ENCODE measurements around the gene CDH20.
"Not testable (repeated sequence)": the region's sequence is repeated elsewhere in the genome, so short reads cannot be mapped to it uniquely, and the experiment has no call there.

Gene CDH20

DNA sequence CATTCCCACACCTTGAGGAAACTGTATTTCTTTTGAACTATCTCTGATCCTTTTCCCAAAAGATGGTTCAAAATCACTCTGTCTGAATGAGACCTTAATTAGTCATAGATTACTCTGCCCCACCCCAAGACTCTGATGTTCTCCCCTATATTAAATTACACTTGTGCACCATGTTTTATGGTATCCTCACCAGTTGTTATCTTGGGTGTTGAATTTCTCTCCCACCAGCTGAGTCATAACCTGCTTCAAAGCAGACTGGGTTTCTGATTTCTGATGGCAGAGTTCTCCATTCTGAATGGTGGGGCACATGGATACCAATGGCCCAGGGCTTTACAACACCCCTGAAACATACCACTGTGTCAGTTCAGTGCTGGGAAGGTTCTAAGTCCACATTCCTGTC is 15.0 kb downstream of the CDH20 start:
- DNase-seq (ENCODE audit: low spot score): no peak

DNA sequence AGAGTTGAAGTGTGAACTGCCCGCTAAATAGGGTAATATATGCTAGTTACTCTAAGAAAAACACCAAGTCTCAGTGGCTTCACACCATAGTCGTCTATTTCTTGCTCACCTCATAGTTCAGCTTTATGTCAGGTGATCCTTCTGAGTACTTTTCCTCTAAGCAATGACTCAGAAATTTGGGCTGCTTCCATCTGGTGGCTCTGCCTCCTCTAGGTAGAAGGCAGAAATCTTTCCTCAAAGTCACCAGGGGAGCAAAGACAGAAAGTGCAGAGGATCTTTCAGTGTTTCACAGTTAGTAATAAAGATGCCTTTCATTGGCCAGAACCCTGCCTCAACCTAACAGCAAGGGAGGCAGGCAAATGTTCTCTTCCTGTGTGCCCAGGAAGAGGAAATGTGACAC is 17.3 kb downstream of the CDH20 start:
- no peak for DNase-seq (ENCODE audit: low spot score)

DNA sequence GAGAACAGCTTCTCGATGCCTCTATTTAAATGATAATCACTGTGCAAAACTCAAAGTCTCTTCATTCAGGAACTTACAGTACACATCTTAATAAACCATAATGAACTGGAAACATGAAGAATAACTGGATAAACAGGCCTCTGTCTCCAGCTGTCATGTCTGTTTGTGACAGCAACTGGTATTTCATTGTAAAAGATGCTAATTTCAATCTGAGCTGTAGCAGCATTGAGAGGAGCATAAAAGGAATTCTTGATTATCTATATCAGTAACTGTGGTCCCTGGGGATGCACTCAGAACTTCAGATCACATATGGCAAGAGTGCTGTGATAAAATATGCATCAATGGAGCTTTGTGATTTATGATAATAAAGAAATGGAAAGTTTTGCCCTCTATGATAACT is 18.8 kb downstream of the CDH20 start:
- DNase-seq (ENCODE audit: low spot score): no peak

DNA sequence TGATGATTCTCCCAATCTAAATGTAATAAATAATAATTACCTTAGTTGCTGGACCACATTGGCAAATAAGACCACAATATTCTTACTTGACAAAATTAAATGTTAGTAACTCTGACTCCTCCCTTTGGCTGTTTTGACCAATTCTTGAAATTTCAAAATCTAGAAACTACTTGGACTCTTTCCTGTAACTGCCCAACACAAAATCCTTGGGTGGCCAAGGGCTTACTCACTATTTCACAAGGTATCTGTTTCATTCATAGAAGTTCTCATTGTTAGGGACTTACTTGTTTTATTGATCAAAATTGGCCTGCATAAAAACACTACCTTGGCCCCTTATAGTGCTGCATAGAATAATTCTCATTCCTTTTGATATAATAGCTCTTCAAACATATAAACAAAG is 19.4 kb downstream of the CDH20 start:
- no peak for DNase-seq (ENCODE audit: low spot score)

DNA sequence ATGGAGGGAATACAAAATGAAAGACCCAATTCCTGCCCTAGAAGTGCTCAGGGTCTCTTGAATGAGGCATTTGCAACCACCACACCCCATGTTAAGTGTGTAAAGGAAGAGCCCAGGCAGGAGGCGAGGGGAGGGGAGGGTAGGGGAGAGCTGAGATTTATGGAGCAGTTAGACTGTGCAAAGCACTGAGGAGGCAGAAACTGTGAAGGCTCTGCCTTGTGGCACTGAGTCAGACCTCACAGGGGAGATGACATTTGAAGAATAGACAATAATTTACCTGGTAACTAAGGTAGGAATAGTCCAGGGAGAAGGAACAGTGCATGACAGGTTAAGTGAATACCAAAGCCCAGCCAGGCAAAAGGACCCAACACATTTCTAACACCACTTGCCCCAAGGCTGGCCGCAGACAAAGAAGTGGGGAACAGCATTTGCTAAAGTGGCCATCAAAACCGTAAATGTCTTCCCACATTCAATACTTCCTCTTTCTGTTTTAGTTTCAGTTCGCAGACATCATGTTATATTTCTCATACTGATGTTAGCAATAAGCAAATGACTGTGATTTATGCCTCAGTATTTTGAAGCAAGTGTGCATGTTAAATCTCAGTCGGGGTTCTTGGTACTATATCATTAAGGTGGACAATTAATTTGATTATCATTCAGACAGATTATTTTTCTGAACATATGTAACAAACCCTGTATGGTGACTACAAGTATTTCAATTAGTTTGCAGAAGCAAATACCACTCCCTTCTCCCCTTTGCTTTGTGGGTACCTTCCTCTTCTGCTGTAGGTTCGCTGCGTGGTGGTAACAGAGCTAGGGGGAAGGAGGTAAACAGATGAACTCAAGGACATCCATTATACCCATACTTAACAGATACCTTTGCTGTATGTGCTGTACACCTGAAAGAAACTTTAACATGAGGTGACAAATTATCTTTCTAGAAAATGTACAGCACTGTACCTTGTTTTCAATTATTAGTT is 27.5 kb downstream of the CDH20 start:
- no peak for DNase-seq (ENCODE audit: low spot score)

DNA sequence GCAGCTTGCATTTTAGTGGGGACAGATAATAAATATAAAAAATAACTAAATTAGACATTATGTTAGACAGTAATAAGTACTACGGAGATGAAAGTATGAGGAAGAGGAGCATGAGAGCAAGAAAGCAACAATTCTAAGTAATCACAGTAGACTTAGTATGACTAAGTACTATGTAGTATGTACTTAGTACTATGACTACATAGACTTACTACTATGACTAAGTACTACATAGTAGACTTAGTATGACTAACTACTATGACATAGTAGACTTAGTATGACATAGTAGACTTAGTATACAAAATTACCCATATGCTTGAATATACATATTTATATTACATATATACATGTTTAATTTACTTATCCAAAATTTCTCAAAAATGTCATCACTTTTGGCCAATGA is 29.3 kb downstream of the CDH20 start:
- no peak for DNase-seq (ENCODE audit: low spot score)

DNA sequence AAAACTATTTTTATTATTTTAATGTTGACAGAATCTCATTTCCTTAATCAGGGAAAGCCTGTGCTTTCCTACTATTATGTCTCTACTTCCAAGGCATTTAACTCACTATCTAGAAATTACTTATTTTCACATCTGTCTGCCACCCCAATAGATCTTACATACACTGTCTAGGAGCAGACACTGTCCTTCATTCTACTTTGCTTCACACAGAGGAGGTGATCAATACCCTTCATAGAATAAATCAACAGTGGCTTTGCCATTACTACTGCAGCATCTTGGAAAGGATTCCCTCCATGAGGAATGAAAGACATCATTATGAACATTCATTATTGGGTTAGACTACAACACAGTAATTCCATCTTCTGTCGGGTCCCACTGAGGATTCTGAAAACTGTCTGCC is 31.7 kb downstream of the CDH20 start:
- DNase-seq (ENCODE audit: low spot score): no peak

DNA sequence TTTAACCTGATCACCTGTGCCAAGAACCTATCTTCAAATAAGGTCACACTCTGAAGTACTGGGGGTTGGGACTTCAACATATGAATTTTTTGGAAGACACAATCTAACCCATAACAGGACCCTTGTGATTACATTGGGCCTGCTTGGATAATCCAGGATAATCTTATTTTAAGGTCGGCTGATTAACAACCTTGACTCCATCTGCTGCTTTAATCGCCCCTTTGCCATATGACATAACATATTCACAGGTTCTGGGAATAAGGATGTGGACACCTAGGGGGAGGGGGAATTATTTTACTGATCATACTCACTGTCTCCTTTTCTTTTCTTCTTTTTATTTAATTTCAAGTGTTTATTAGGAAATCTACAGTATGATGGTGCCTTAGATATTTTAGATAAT is 34.8 kb downstream of the CDH20 start:
- no peak for DNase-seq (ENCODE audit: low spot score)

DNA sequence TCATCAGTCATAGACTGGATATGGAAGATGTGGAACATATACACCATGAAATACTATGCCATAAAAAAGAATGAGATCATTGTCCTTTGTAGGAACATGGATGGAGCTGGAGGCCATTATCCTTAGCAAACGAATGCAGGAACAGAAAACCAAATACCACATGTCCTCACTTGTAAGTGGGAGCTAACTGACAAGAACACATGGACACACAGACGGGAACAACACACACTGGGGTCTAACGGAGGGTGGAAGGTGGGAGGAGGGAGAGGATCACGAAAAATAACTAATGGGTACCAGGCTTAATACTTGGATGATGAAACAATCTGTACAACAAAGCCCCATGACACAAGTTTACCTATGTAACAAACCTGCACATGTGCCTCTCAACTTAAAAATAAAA is 36.4 kb downstream of the CDH20 start:
- DNase-seq (ENCODE audit: low spot score): not testable (repeated sequence)

DNA sequence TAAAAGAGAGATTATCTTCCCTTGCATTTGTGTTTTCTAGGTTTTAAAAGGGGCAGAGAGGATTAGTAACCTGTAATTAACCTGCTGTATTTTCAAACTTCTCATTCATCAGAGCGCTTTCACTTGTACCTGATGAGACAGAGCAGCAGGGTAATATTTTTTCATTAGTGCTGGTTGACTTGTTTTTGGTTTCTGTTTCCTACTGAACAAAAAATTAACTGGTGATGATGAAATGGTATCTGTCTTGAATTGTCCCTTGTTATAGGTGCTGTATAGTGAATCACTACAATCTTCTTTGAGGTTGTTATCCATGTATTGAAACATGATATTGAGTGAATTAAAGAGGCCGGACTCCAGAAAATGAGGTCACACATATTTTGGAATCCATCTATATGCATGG is 37.9 kb downstream of the CDH20 start:
- DNase-seq (ENCODE audit: low spot score): no peak

DNA sequence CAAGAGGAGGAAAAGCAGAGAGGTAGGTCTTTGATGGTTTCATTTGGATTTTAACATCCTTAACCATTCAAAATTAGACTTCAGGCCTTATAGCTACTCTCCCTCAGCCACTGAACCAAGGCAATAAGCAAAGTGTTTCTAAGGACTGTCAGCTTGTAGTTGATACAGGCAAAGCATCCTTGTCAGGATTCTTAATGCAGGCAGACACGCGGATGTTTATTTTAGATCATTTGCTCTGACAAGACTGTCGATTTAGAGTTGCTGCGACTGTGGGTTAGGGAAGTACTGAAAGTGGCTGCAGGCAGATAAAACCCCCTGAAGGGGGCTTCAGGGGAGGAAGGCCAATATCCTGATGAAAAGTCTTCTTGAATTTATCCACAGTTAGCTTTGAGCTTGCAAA is 46.6 kb downstream of the CDH20 start:
- no peak for DNase-seq (ENCODE audit: low spot score)

DNA sequence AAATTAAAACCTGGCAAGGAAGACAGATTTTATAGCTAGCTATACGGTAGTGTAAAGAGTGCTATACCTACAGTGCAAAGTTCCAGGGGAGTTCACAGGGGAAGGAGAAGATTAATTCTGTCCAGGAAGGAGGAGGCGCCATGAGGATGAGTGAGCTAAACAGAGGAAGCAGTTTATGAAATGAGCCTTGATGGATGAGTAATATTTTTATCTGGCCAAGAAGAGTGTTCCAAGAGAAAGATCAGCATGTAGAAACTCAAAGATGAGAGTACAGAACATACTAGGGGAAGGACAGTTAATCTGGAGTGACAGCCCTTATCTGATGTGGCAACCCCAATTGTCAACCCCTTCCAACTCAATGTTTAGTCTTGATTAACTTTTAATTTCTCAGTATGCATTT is 54.8 kb downstream of the CDH20 start:
- DNase-seq (ENCODE audit: low spot score): peak; percentile 5

DNA sequence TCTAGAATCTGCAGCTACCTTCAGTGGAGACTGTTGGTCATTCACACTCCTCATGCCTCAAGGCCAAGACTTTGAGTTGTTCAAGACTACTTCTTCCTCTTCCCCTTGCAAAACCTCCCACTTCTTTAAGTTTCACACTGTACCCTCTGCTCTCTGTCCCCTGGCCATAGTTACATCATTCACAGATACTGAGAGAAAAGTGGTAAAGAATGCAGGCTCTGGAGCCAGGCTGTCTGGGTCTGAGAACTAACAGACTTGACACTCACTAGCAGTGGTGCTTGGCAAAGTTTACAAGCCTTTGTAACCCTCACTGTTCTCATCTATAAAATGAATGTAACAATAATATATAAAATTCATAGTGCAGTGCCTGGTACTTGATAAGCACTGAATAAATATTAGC is 61.8 kb downstream of the CDH20 start:
- DNase-seq (ENCODE audit: low spot score): no peak

DNA sequence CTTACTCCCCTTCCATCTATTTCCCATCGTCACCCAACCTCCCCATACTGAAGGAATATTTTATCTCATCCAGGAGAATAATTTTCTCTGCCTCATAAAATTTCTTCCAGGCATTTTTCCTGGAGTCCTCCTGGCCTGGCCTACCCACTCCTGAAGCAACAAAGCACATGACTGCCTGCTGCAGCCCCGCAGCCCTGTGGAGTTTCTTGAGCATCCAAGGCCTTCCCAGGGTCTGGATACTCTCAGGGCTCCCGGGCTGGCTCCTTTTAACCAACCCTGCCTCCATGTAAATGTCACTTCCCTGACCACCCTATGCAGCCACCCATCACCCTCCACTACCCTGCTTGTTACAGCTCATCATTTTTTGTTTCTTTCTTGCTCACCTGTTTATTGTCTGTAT is 64.0 kb downstream of the CDH20 start:
- no peak for DNase-seq (ENCODE audit: low spot score)

DNA sequence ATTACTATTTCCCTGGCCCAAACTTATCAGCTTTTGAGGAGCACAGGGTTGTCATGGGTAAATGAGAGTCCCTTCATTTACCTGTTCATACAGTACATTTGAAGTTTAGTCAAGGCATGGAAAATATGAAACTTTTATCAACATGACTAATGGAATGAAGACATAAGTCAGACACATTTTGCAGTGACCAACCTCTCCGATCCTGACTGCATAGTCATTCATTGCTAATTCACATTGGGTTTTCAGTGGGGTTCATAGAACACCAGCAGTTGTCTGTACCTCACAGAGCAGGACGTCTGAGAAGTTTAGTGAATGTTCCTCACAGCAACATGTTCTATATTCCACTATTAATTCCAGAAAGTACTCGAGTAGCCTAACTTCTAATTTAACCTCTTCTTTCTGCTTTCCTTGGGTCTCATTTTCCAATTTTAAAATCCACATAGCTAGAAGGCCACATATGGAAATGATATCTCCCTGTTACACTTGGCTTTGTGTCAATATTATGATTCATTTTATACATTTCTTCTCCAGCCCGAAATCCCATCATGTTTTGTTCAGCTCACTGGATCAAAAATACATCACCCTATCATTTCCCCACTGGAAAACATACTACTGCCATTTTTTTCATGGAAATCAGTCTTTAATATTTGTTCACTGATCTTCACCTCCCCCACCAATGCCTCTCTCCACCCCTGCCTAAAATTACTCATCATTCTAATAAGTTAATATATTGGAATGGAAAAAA is 65.9 kb downstream of the CDH20 start:
- peak; percentile 8 for DNase-seq (ENCODE audit: low spot score)

DNA sequence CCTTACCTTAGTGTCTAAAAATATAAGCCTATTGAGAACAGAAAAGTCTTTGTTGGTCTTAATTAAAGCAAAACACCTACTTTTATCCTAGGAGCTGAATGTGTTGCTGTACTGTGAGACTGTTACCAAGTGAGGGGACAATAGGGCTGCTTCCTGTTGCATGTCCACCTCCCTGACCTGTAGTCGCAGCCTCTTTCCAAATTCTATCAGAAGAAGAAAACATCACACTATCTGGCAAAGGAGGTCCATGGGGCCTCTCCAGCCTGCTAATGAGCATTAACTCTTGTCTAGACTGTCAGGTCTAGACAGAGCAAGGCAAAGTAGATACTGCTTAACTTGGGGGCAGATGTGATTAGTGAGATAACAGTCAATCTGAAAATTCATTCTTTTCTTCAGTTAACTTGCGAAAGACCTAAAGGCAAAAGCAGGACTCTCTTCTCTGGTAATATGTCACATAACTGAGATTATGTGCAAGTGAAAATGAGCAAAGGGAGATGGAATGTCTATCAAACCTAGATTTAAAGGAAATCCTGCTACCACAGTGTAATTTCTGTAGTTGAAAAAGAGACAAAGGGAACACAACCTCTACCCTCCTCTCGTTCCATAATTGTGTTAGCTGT is 66.9 kb downstream of the CDH20 start:
- DNase-seq (ENCODE audit: low spot score): no peak

DNA sequence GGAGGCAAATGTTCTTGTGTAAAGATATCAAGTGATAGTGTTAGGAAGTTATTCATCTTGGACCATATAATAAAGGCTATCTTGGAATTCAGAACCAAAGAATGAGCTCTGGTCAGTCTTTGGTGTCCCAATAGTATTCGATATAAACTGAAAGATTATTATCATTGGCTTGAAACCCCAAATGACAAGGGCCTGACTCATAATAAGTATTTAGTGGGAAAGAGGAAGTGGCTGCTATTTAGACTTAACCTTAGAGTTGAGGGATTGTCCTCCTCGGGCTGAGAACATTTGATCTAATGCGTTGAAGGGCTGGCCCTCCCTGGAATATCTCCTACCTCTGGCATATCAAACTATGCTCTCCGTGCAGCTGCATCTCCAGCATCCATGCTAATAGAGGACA is 67.5 kb downstream of the CDH20 start:
- peak; percentile 17 for DNase-seq (ENCODE audit: low spot score)

DNA sequence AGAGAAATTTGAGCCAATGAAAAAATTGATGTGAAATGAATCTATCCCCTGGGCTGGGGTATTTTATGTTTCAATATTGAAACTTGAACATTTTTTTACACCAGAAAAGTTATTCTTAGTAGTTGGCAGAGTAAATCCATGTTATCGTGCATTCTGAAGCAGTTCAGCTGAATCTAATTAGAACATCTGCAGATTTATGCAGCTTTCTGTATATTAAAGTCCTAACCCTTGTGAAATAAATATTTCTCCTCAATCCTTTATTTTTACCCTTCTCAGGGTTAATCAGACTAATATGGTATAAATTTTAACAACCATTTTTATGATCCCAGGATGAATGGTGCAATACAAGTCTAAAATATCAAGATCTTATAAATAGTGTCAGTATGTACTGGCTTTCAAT is 69.5 kb downstream of the CDH20 start:
- no peak for DNase-seq (ENCODE audit: low spot score)

DNA sequence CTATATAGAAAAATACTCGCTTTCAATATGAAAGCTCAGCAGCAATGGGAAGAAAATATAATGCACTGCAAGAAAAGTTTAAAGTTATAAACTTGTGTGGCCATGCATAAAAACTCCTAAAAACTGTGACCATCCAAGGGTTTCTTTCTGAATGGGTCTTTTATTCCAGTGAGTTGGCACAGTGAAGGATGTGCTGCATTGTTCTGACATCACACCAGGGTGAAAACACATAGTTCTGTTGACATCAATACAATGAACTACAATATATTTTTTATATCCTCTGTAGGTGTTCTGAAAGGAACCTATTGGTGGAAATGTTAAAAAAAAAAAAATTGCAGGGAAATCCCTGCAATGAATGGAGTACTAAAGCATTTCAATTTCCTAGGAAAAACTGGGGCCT is 80.2 kb downstream of the CDH20 start:
- DNase-seq (ENCODE audit: low spot score): no peak

DNA sequence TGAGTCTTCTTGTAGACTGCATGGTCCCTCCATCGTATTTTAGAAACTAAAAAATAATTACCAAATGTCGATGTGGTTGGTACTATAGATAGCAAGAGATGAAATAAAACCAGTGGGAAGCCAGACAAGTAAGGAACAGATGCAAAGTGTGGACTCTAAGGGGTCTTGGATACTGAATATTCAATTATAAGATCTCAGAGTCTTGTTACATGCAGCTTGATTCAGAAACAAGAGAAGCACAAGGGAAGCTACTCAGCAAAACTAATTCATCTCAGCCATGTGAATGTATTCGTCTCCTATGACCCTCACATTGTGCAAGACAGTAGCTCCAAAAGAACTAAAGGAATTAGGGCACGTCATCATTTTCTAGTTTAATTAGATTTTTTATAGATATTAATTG is 80.9 kb downstream of the CDH20 start:
- no peak for DNase-seq (ENCODE audit: low spot score)

DNA sequence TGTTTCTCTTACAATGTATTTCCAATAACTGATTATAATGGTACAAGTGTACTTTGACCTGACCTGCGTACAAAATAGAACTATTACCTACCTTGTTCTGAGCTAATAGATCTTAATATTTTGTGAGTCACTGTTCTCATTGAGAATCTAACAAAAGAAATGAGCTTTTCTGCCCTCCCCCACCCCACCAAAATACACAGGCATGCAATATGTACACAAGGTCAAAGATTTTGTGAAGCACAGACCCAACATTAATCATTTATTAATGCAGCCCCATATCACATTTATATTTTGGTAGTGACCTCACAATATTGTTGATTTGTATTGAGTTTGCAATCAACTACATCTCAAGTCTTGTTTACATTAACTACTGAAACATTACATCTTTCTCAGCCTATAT is 86.5 kb downstream of the CDH20 start:
- DNase-seq (ENCODE audit: low spot score): no peak

DNA sequence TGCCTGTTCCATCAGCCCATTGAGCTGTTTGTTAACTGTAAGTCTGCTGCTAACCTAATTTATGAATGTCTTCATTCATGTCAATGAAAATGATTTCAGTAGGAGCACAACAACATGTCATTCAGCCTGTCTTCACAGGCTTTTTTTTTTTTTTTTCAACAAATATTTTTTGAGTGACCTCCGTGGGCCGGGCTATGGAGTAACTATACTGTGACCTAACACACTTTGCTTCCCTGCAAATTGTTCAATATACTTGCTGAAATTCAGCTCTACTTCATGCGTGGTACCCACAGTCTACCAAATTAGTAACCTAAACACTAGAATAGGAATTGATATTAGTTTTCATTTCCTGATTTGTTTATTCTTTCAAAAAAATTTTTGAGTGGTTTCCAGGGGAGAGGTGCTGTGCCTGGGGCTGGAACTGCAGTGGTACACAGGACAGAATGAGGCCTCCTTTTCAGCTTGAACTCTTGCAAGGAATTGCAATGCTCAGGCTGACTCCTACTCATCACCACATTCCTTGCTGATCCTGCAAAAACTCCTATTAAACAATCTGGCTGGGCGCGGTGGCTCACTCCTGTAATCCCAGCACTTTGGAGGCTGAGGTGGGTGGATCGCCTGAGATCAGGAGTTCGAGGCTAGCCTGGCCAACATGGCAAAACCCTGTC is 87.1 kb downstream of the CDH20 start:
- DNase-seq (ENCODE audit: low spot score): no peak
